Left cardiac atrium (tissue), 4 donors: Measurements from ENCODE around the gene JOSD1. TPM values are rescaled to one million over a fixed set of nuclear protein-coding genes. Genes with fewer than 3 reads are reported as not detected.

Source experiments
- ATAC-seq, 2 donors: fragments of 200-7000 bp; cut with Tn5 transposase; one replicate each; pipeline ENCODE4 v1.9.1; 2020; ENCODE audit warnings: mild to moderate bottlenecking in 2 of 2, moderate library complexity in 2 of 2
- DNase-seq: peaks from one replicate; pipeline ENCODE4 v3.0.0-alpha.2; 2020
- intact Hi-C, 2 donors: fragments of 100-400 bp; cut with DNase I; formaldehyde crosslinking; loops; one replicate each; pipeline versions ENCODE4 v1.14.1 to v1.15.1; 2022 to 2023
- long read RNA-seq: library from polyadenylated mRNA; unstranded; transcript quantifications from one replicate; pipeline ENCODE4 v2.0.0, GENCODE V29; 2021
- total RNA-seq, 2 donors: library from RNA; stranded (reverse); fragmentation: NEBNext Ultra II Directional; extraction: Animal tissue kit (Norgen Biotek cat#: 25700); gene quantifications; one replicate each; pipeline ENCODE4 v1.2.1, GENCODE V29; 2021
- donor health status: DM: no; HTN: yes; CAD: no.
- donor health status: DM: no; HTN: yes; CAD: no; lungs with severe emphysema.
- donor health status: DM: yes; HTN: yes; CAD: no.
- donor health status: Dilated cardiomyopathy.

The JOSD1 gene
- 10 to 100 TPM; 22.7 to 33.2 TPM for total RNA-seq
- long read RNA-seq, transcript JOSD1-207 (2 exons, 467 nt), result major isoform, 52 of 63 reads
- long read RNA-seq, partial matches to known transcripts, result 0 of 63 reads
- long read RNA-seq, other reads (novel, unspliced or antisense), result 10 of 63 reads

- intact Hi-C loops, result no loop called here
- DNase-seq (peak; percentile 96), ATAC-seq (peak; percentile 56 to 73)
Observed at GRCh38 chr22:38700789-38701628, at the start of gene JOSD1. TSS of gene JOSD1 (minus strand) at chr22:38700943. CDS start at chr22:38699987, 956 bp downstream.

GRCh38 chr22:38750104-38750503 is 49.4 kb upstream of the JOSD1 start:
- intact Hi-C loops, result no loop called here
- ATAC-seq (no peak), DNase-seq (no peak)

- no peak for DNase-seq
- no peak for ATAC-seq
- intact Hi-C loops, result loop anchor here in 1 of 2 donors (5.0 kb wide), 1 partner anchor 36 kb away; no protein-coding TSS in a partner anchor
Observed at GRCh38 chr22:38748487-38749136, 47.9 kb upstream of the JOSD1 start.

- no peak for ATAC-seq
- DNase-seq, result no peak
- intact Hi-C loops, result loop anchor here in 1 of 2 donors (5.0 kb wide), 1 partner anchor 34 kb away; no protein-coding TSS in a partner anchor
Observed at GRCh38 chr22:38745676-38746460, 45.1 kb upstream of the JOSD1 start.

- ATAC-seq, result no peak
- intact Hi-C loops, result loop anchor here in 1 of 2 donors (5.0 kb wide), 1 partner anchor 33 kb away; no protein-coding TSS in a partner anchor
- no peak for DNase-seq
Observed at GRCh38 chr22:38744981-38745380, 44.2 kb upstream of the JOSD1 start.

GRCh38 chr22:38742176-38742942 is 41.6 kb upstream of the JOSD1 start:
- DNase-seq (no peak), ATAC-seq (no peak)
- intact Hi-C loops, result no loop called here

- ATAC-seq (no peak), DNase-seq (no peak)
- intact Hi-C loops, result no loop called here
Observed at GRCh38 chr22:38741576-38741975, 40.8 kb upstream of the JOSD1 start.

- ATAC-seq, result no peak
- DNase-seq, result no peak
- intact Hi-C loops, result no loop called here
Observed at GRCh38 chr22:38741166-38741565, 40.4 kb upstream of the JOSD1 start.

GRCh38 chr22:38740754-38741153 is 40.0 kb upstream of the JOSD1 start:
- intact Hi-C loops, result no loop called here
- DNase-seq (no peak), ATAC-seq (no peak)

GRCh38 chr22:38740116-38740723 is 39.5 kb upstream of the JOSD1 start:
- intact Hi-C loops, result no loop called here
- ATAC-seq, result no peak
- DNase-seq, result no peak

- no peak for DNase-seq
Observed at GRCh38 chr22:38739300-38740055, 38.7 kb upstream of the JOSD1 start.

GRCh38 chr22:38738475-38739070 is 37.8 kb upstream of the JOSD1 start:
- intact Hi-C loops, result no loop called here
- ATAC-seq, result no peak
- no peak for DNase-seq

More at GRCh38 chr22:38739300-38740055, 38.7 kb upstream of the JOSD1 start:
- peak in 1 of 2 donors; percentile 23 for ATAC-seq
- intact Hi-C loops, result no loop called here

GRCh38 chr22:38737302-38738060 is 36.7 kb upstream of the JOSD1 start:
- DNase-seq, result peak; percentile 18
- intact Hi-C loops, result no loop called here
- no peak for ATAC-seq

- DNase-seq (no peak), ATAC-seq (no peak)
- intact Hi-C loops, result no loop called here
Observed at GRCh38 chr22:38736257-38736570, 35.5 kb upstream of the JOSD1 start.

- intact Hi-C loops, result no loop called here
- ATAC-seq, result no peak
- DNase-seq, result peak; percentile 23
Observed at GRCh38 chr22:38735465-38736256, 34.9 kb upstream of the JOSD1 start.

GRCh38 chr22:38735126-38735464 is 34.4 kb upstream of the JOSD1 start:
- intact Hi-C loops, result no loop called here
- DNase-seq, result peak; percentile 17

More at GRCh38 chr22:38735126-38735464, 34.4 kb upstream of the JOSD1 start:
- ATAC-seq, result no peak
